Globus pallidus (tissue), 1 donor: ENCODE measurements around the gene CIROP.
"Not testable (repeated sequence)": the region's sequence is repeated elsewhere in the genome, so short reads cannot be mapped to it uniquely, and the experiment has no call there.

Experiments
- DNase-seq: peaks from one replicate; pipeline ENCODE4 v3.0.0-alpha.2; 2015; ENCODE audit warnings: low spot score

The CIROP gene

GRCh38 chr14:23113431-23114119 lies 8.8 kb upstream of the CIROP start:
- no peak for DNase-seq

GRCh38 chr14:23112359-23113178 lies 7.8 kb upstream of the CIROP start:
- DNase-seq: no peak

- DNase-seq: no peak
These were observed 6.0 kb upstream of the CIROP start for GRCh38 chr14:23110579-23111365.

GRCh38 chr14:23109769-23110168 lies 5.0 kb upstream of the CIROP start:
- DNase-seq: no peak

- DNase-seq: not testable (repeated sequence)
These were observed 3.4 kb upstream of the CIROP start for GRCh38 chr14:23108169-23108568.

- DNase-seq: not testable (repeated sequence)
These were observed 2.8 kb upstream of the CIROP start for GRCh38 chr14:23107620-23108019.

- no peak for DNase-seq
These were observed 1.9 kb upstream of the CIROP start for GRCh38 chr14:23106747-23107045.

GRCh38 chr14:23105348-23105824 lies 597 bp upstream of the CIROP start:
- DNase-seq: no peak

- no peak for DNase-seq
These were observed 659 bp downstream of the CIROP start for GRCh38 chr14:23104070-23104590.

GRCh38 chr14:23103581-23103980 lies 1.2 kb downstream of the CIROP start:
- DNase-seq: no peak

GRCh38 chr14:23102801-23103200 lies 2.0 kb downstream of the CIROP start:
- peak; percentile 64 for DNase-seq

GRCh38 chr14:23101986-23102625 lies 2.7 kb downstream of the CIROP start:
- no peak for DNase-seq

- DNase-seq: no peak
These were observed 3.4 kb downstream of the CIROP start for GRCh38 chr14:23101213-23101970.

GRCh38 chr14:23099212-23099861 lies 5.5 kb downstream of the CIROP start:
- no peak for DNase-seq

GRCh38 chr14:23097786-23098185 lies 7.0 kb downstream of the CIROP start:
- no peak for DNase-seq

GRCh38 chr14:23095196-23096108 lies 9.3 kb downstream of the CIROP start, which contains the start of gene C14orf119:
Gene C14orf119, plus strand, starts transcription at chr14:23095505. Its CDS starts 2,154 bp downstream, at chr14:23097659.
- peak; percentile 100 for DNase-seq

GRCh38 chr14:23094666-23095195 lies 10.1 kb downstream of the CIROP start, which contains the start of gene ACIN1:
Gene ACIN1, minus strand, starts transcription at chr14:23095136. Its CDS starts 24 bp downstream, at chr14:23095112.
- DNase-seq: peak; percentile 79

- DNase-seq: no peak
These were observed 10.7 kb downstream of the CIROP start for GRCh38 chr14:23093991-23094665.
